GM23338 (cell line): ENCODE results near the gene AQP4.

Source experiments
- CREB1 ChIP-seq: fragments of 250-450 bp; sonication (Bioruptor Pico); IDR thresholded peaks from 2 replicates; pipeline ENCODE4 v1.5.0; 2020; ENCODE audit warnings: low read depth, mild to moderate bottlenecking, moderate library complexity
- EZH2 ChIP-seq: fragments of 200-600 bp; sonication (generic); IDR thresholded peaks from one replicate; pipeline ENCODE4 v1.8.0; 2017; ENCODE audit warnings: antibody characterized with exemption, mild to moderate bottlenecking, low read depth; ENCODE audit not compliant: unreplicated experiment
- EZH2phosphoT487 ChIP-seq: fragments of 200-600 bp; sonication (generic); IDR thresholded peaks from one replicate; pipeline ENCODE4 v1.8.1; 2018; ENCODE audit warnings: antibody characterized with exemption; ENCODE audit not compliant: unreplicated experiment
- POLR2AphosphoS5 ChIP-seq: IDR thresholded peaks from 2 replicates; pipeline ENCODE4 v1.6.1; 2016; ENCODE audit warnings: antibody characterized with exemption, low read depth
- ZNF114 ChIP-seq: fragments of 250-450 bp; sonication (Bioruptor Pico); IDR thresholded peaks from 2 replicates; pipeline ENCODE4 v1.5.0; 2020; ENCODE audit warnings: mild to moderate bottlenecking, moderate library complexity
- TF ChIP-seq, protein P1 (sequence below), 2 experiments: fragments of 200-600 bp in 1 of 2; sonication (generic) in 1 of 2; conservative IDR thresholded peaks; 2 replicates each; pipeline versions ENCODE4 v1.5.1 to v1.6.1; 2016 to 2017; ENCODE audit warnings: antibody characterized with exemption in 2 of 2, low read depth in 2 of 2, mild to moderate bottlenecking in 2 of 2, moderate library complexity in 1 of 2
- TF ChIP-seq, protein P2 (sequence below): IDR thresholded peaks from one replicate; pipeline ENCODE4 v1.6.1; 2018; ENCODE audit warnings: antibody characterized with exemption; ENCODE audit not compliant: unreplicated experiment

DNA sequence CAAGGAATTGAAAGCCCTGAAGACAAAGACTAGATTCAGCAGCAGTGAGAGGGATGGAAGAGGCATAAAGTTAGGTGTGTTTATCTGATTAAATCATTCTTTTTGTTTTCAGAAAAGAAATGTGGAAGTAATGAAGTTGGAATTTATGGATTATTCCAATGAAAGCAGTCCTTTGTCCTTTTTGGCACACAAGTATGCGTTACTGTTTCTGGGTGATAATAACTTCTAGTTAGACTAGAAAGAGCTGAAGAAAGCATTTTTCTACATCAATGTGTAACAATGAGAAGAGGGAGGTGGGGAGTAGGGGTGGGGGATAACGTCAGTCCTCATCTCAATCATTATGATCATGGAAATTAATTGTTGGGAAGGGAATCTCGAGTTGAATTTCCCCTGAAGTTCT, 53.0 kb downstream of the AQP4 start:
- TF ChIP-seq, protein P1, sequence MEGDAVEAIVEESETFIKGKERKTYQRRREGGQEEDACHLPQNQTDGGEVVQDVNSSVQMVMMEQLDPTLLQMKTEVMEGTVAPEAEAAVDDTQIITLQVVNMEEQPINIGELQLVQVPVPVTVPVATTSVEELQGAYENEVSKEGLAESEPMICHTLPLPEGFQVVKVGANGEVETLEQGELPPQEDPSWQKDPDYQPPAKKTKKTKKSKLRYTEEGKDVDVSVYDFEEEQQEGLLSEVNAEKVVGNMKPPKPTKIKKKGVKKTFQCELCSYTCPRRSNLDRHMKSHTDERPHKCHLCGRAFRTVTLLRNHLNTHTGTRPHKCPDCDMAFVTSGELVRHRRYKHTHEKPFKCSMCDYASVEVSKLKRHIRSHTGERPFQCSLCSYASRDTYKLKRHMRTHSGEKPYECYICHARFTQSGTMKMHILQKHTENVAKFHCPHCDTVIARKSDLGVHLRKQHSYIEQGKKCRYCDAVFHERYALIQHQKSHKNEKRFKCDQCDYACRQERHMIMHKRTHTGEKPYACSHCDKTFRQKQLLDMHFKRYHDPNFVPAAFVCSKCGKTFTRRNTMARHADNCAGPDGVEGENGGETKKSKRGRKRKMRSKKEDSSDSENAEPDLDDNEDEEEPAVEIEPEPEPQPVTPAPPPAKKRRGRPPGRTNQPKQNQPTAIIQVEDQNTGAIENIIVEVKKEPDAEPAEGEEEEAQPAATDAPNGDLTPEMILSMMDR (conservative IDR thresholded peaks at IDR 0.05; ENCODE audit: low read depth in 2 of 2) = no peak
- TF ChIP-seq CREB1 (CRISPR knock-in tag) = no peak
- no peak for TF ChIP-seq EZH2phosphoT487
- TF ChIP-seq, protein P2, sequence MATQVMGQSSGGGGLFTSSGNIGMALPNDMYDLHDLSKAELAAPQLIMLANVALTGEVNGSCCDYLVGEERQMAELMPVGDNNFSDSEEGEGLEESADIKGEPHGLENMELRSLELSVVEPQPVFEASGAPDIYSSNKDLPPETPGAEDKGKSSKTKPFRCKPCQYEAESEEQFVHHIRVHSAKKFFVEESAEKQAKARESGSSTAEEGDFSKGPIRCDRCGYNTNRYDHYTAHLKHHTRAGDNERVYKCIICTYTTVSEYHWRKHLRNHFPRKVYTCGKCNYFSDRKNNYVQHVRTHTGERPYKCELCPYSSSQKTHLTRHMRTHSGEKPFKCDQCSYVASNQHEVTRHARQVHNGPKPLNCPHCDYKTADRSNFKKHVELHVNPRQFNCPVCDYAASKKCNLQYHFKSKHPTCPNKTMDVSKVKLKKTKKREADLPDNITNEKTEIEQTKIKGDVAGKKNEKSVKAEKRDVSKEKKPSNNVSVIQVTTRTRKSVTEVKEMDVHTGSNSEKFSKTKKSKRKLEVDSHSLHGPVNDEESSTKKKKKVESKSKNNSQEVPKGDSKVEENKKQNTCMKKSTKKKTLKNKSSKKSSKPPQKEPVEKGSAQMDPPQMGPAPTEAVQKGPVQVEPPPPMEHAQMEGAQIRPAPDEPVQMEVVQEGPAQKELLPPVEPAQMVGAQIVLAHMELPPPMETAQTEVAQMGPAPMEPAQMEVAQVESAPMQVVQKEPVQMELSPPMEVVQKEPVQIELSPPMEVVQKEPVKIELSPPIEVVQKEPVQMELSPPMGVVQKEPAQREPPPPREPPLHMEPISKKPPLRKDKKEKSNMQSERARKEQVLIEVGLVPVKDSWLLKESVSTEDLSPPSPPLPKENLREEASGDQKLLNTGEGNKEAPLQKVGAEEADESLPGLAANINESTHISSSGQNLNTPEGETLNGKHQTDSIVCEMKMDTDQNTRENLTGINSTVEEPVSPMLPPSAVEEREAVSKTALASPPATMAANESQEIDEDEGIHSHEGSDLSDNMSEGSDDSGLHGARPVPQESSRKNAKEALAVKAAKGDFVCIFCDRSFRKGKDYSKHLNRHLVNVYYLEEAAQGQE = no peak
- no peak for TF ChIP-seq ZNF114 (CRISPR knock-in tag)
- TF ChIP-seq EZH2 = no peak
- TF ChIP-seq POLR2AphosphoS5 = no peak
